B cell (primary cell): ENCODE results near the gene MED27. TPM values are rescaled to one million over a fixed set of nuclear protein-coding genes. Genes with fewer than 3 reads are reported as not detected.

Experiments
- ATAC-seq: fragments of 200-7000 bp; cut with Tn5 transposase; one replicate; pipeline ENCODE4 v1.10.0; 2021; ENCODE audit warnings: low read depth, mild to moderate bottlenecking, moderate number of reproducible peaks, moderate library complexity
- CTCF ChIA-PET: fragments of 350-600 bp; sonication (Branson Sonifier 250); formaldehyde crosslinking; loops from one replicate; lab custom pipeline; 2021; ENCODE audit warnings: antibody characterized with exemption, inconsistent platforms; lab: Charles Lee
- POLR2A ChIA-PET: fragments of 350-600 bp; sonication (Branson Sonifier 250); formaldehyde crosslinking; loops from one replicate; lab custom pipeline; 2021; ENCODE audit warnings: antibody characterized with exemption; lab: Charles Lee
- DNase-seq: peaks from one replicate; pipeline ENCODE4 v3.0.0; 2013
- H2AFZ ChIP-seq: 2 replicates; pipeline ENCODE4 v1.6.1; 2012; ENCODE audit warnings: mild to moderate bottlenecking, low read depth, low read length; ENCODE audit not compliant: insufficient read depth, poor library complexity, severe bottlenecking
- H3K27ac ChIP-seq, 2 donors: 1 replicate in 1 of 2; 2 replicates in 1 of 2; pipeline ENCODE4 v1.5.1; 2012 to 2013; ENCODE audit warnings: low read length in 2 of 2, mild to moderate bottlenecking in 2 of 2, moderate library complexity in 1 of 2
- H3K27me3 ChIP-seq, 4 experiments: fragments of 200-600 bp in 1 of 4; sonication (generic) in 1 of 4; replicated peaks in 1 of 4; 1 replicate in 2 of 4; 2 replicates in 2 of 4; pipeline versions ENCODE4 v1.6.1 to v1.7.0; 2013 to 2016; ENCODE audit warnings: low read length in 3 of 4, mild to moderate bottlenecking in 2 of 4, mixed read lengths in 1 of 4, moderate library complexity in 1 of 4; ENCODE audit not compliant: insufficient read depth in 4 of 4, control insufficient read depth in 3 of 4; ENCODE audit errors: control extremely low read depth in 1 of 4
- H3K36me3 ChIP-seq, 2 experiments: replicated peaks in 1 of 2; 1 replicate in 1 of 2; 2 replicates in 1 of 2; pipeline versions ENCODE4 v1.6.1 to v1.7.1; 2013; ENCODE audit warnings: low read length in 1 of 2; ENCODE audit not compliant: insufficient read depth in 2 of 2, control insufficient read depth in 1 of 2; ENCODE audit errors: control extremely low read depth in 1 of 2, extremely low read depth in 1 of 2
- H3K4me1 ChIP-seq, 2 donors: fragments of 200-600 bp in 1 of 2; sonication (generic) in 1 of 2; 1 replicate in 1 of 2; 2 replicates in 1 of 2; pipeline versions ENCODE4 v1.5.1 to v1.6.1; 2013 to 2017; ENCODE audit warnings: low read length in 2 of 2; ENCODE audit not compliant: control insufficient read depth in 2 of 2, insufficient read depth in 2 of 2
- H3K4me2 ChIP-seq: replicated peaks from 2 replicates; pipeline ENCODE3; 2012; ENCODE audit warnings: mild to moderate bottlenecking, low read depth, low read length; ENCODE audit not compliant: poor library complexity, severe bottlenecking
- H3K4me3 ChIP-seq, 5 experiments: fragments of 200-600 bp in 1 of 5; sonication (generic) in 1 of 5; 1 replicate in 3 of 5; 2 replicates in 2 of 5; pipeline versions ENCODE4 v1.5.1 to v1.7.0; 2011 to 2016; ENCODE audit warnings: low read length in 4 of 5, mild to moderate bottlenecking in 4 of 5, low read depth in 2 of 5, control low read depth in 1 of 5, moderate library complexity in 1 of 5; ENCODE audit not compliant: insufficient read depth in 1 of 5; ENCODE audit errors: control extremely low read depth in 1 of 5, extremely low read depth in 1 of 5
- H3K79me2 ChIP-seq: fragments of 200-600 bp; sonication (generic); one replicate; pipeline ENCODE4 v1.6.0; 2016; ENCODE audit warnings: low read length; ENCODE audit not compliant: control insufficient read depth, insufficient read depth
- H3K9ac ChIP-seq: fragments of 200-600 bp; sonication (generic); 2 replicates; pipeline ENCODE4 v1.6.1; 2017; ENCODE audit warnings: mild to moderate bottlenecking, low read length, moderate library complexity
- H3K9me3 ChIP-seq, 3 donors: one replicate each; pipeline versions ENCODE4 v1.6.1 to v1.7.1; 2013; ENCODE audit warnings: low read length in 2 of 3; ENCODE audit not compliant: control insufficient read depth in 2 of 3, insufficient read depth in 1 of 3; ENCODE audit errors: control extremely low read depth in 1 of 3
- H4K20me1 ChIP-seq: 2 replicates; pipeline ENCODE4 v1.6.0; 2012; ENCODE audit warnings: mild to moderate bottlenecking, low read length; ENCODE audit not compliant: insufficient read depth, control insufficient read depth, poor library complexity, severe bottlenecking
- H3K27ac Mint-ChIP-seq: one replicate; pipeline ENCODE4 v1.8.0; 2021; ENCODE audit warnings: mixed read lengths
- H3K27me3 Mint-ChIP-seq: one replicate; pipeline ENCODE4 v1.8.0; 2021; ENCODE audit warnings: mixed read lengths
- H3K4me1 Mint-ChIP-seq: one replicate; pipeline ENCODE4 v1.8.0; 2021; ENCODE audit warnings: mixed read lengths
- H3K4me3 Mint-ChIP-seq: one replicate; pipeline ENCODE4 v1.8.0; 2021; ENCODE audit warnings: mixed read lengths
- H3K9me3 Mint-ChIP-seq: one replicate; pipeline ENCODE4 v1.8.0; 2022; ENCODE audit warnings: mixed read lengths; ENCODE audit not compliant: insufficient read depth
- EZH2 ChIP-seq: IDR thresholded peaks from 2 replicates; pipeline ENCODE4 v1.6.1; 2012; ENCODE audit warnings: borderline replicate concordance, low read depth, mild to moderate bottlenecking, moderate library complexity, low read length; ENCODE audit not compliant: insufficient read depth, poor library complexity, severe bottlenecking
- WGBS: methylation state at CpG from one replicate; pipeline ENCODE4 v1.1.5; 2013; ENCODE audit warnings: missing lambda C conversion rate; ENCODE audit not compliant: insufficient coverage; 5-methylcytosine and 5-hydroxymethylcytosine counted together
- intact Hi-C: fragments of 100-400 bp; cut with micrococcal nuclease; formaldehyde crosslinking; loops from one replicate; pipeline ENCODE4 v1.10.0; 2022
- polyA plus RNA-seq: library from polyadenylated mRNA; depleted of rRNA; stranded (reverse); fragments of >200 nt; gene quantifications from 2 replicates; pipeline ENCODE4 v1.2.3, GENCODE V29; 2012
- total RNA-seq, 2 donors: library from RNA; stranded (reverse); fragments of 120-200 nt in 1 of 2; gene quantifications; 1 replicate in 1 of 2; 2 replicates in 1 of 2; pipeline versions ENCODE4 v1.2.3 to v1.2.4, GENCODE V29; 2013 to 2022
- TF ChIP-seq, protein P1 (sequence below): fragments of 200-600 bp; IDR thresholded peaks from one replicate; pipeline ENCODE4 v1.8.0; 2022; ENCODE audit warnings: antibody characterized with exemption, mild to moderate bottlenecking

The MED27 gene
- total and polyA plus RNA-seq, 2 donors (not counting 1 experiment from before 2014, with no cell fraction given): 17.4 to 17.7 TPM

DNA sequence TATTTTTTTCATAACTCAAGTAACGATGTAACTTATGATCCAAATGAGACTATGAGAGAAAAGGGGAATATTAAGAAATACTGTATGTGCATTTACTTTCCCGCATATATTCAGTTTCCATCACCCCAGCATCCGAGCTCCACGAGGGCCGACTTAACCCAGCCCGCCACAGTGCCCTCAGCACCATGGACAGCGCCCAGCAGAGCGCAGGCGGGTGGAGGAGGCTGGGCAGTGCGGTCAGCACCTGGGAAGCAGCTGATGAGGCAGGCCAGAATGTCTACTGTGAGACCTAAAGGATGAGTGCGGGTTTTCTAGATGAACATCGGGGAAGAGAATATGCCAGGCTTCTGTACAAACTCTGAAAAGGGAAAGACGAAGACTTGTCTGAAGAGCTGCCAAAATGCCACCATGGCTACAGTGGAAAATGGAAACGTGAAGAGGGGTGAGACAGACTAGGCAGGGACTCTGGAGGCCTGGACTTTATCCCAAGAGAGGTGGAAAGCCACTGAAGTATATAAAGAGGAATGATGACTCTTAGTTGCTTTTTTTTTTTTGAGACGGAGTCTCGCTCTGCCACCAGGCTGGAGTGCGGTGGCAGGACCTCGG lies 34.5 kb upstream of the MED27 start:
- no peak overlapping the region for H3K4me3 Mint-ChIP-seq
- CTCF ChIA-PET: no interaction called here
- no peaks in the 10 kb centered on the region for H3K9me3 Mint-ChIP-seq
- H3K9me3 ChIP-seq: no peaks in the 10 kb centered on the region
- no peak overlapping the region for H3K27ac ChIP-seq
- POLR2A ChIA-PET: no interaction called here
- H3K4me3 ChIP-seq: no peak overlapping the region
- H3K36me3 ChIP-seq: no peaks in the 10 kb centered on the region
- 43% methylated on average over 16 of the region's 18 CpGs for WGBS
- TF ChIP-seq EZH2: no peak
- TF ChIP-seq, protein P1, sequence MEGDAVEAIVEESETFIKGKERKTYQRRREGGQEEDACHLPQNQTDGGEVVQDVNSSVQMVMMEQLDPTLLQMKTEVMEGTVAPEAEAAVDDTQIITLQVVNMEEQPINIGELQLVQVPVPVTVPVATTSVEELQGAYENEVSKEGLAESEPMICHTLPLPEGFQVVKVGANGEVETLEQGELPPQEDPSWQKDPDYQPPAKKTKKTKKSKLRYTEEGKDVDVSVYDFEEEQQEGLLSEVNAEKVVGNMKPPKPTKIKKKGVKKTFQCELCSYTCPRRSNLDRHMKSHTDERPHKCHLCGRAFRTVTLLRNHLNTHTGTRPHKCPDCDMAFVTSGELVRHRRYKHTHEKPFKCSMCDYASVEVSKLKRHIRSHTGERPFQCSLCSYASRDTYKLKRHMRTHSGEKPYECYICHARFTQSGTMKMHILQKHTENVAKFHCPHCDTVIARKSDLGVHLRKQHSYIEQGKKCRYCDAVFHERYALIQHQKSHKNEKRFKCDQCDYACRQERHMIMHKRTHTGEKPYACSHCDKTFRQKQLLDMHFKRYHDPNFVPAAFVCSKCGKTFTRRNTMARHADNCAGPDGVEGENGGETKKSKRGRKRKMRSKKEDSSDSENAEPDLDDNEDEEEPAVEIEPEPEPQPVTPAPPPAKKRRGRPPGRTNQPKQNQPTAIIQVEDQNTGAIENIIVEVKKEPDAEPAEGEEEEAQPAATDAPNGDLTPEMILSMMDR: no peak
- H3K27me3 Mint-ChIP-seq: peaks cover 53% of the 10 kb centered on the region
- intact Hi-C loops: no loop called here
- H3K4me2 ChIP-seq: no peak overlapping the region
- H3K27ac Mint-ChIP-seq: no peak overlapping the region
- peak; percentile 25 for DNase-seq
- H3K4me1 Mint-ChIP-seq: no peaks in the 10 kb centered on the region
- peak; percentile 41 for ATAC-seq
- H3K9ac ChIP-seq: no peak overlapping the region
- H3K27me3 ChIP-seq: peaks cover 0 to 17% (median 2%) of the 10 kb centered on the region in 4 experiments
- no peak overlapping the region for H2AFZ ChIP-seq
- no peaks in the 10 kb centered on the region for H4K20me1 ChIP-seq
- no peaks in the 10 kb centered on the region for H3K79me2 ChIP-seq
- no peaks in the 10 kb centered on the region for H3K4me1 ChIP-seq

DNA sequence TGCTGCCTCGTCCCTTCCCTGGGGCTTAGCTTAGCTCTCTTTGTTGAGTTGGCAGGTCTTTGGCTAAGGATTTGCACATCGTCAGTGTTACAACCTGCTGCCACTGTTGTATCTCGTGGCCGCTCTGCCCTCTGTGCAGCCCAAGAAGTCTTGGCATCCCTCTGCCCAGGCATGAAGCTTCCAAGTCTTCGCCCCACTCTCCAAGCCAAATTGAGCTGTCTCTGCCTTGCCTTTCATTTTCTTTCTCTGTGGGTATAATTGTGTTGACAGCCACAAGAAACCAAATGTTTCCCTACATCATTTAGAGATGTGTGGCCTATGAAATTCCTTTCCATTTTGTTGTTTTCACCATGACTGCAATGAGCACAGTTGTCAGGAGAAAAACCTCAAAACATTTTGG lies 29.6 kb upstream of the MED27 start:
- Histone ChIP-seq H3K4me1 (no peaks in the 10 kb centered on the region), H3K36me3 (no peaks in the 10 kb centered on the region), H2AFZ (no peak overlapping the region), H3K27me3 (peaks cover 0 to 13% (median 4%) of the 10 kb centered on the region in 4 experiments), H3K9me3 (no peaks in the 10 kb centered on the region), H3K9ac (no peak overlapping the region), H3K4me2 (no peak overlapping the region), H3K4me3 (no peak overlapping the region), H3K27ac (no peak overlapping the region), H3K79me2 (no peaks in the 10 kb centered on the region), H4K20me1 (no peaks in the 10 kb centered on the region)
- CTCF ChIA-PET: no interaction called here
- no peak for TF ChIP-seq EZH2
- TF ChIP-seq, protein P1: no peak
- ATAC-seq: no peak
- Mint-ChIP-seq H3K27ac (no peak overlapping the region), H3K27me3 (peaks cover 45% of the 10 kb centered on the region), H3K4me3 (no peak overlapping the region), H3K9me3 (no peaks in the 10 kb centered on the region), H3K4me1 (peaks cover 3% of the 10 kb centered on the region)
- no peak for DNase-seq
- intact Hi-C loops: no loop called here
- POLR2A ChIA-PET: no interaction called here
- 78% methylated on average over 4 of the region's 5 CpGs for WGBS
